GM21390 (cell line): ENCODE results near the gene KIF9.
"Not testable (repeated sequence)": the region's sequence is repeated elsewhere in the genome, so short reads cannot be mapped to it uniquely, and the experiment has no call there.

Source experiments
- ATAC-seq: cut with Tn5 transposase; IDR thresholded peaks from one replicate; pipeline ENCODE4 v1.9.1; 2021; ENCODE audit not compliant: unreplicated experiment

KIF9 gene

DNA sequence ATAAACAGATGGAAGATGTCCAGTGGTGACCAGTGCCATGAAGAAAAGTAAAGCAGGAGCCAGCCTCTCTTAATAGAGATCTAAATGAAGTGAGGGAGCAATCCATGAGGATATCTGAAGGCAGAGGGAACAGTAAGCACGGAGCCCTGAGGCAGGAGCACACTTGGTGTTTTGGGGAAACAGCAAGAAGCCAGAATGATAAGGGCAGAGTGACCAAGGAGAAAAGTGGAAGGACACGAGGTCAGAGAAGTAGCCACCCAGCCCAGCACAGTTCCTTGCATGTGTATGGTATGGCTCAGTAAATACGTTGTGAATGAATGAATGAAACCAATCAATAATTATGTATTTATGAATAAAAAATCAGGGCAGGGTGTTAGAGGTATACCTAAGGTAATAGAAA lies 11.8 kb upstream of the KIF9 start:
- no peak for ATAC-seq

DNA sequence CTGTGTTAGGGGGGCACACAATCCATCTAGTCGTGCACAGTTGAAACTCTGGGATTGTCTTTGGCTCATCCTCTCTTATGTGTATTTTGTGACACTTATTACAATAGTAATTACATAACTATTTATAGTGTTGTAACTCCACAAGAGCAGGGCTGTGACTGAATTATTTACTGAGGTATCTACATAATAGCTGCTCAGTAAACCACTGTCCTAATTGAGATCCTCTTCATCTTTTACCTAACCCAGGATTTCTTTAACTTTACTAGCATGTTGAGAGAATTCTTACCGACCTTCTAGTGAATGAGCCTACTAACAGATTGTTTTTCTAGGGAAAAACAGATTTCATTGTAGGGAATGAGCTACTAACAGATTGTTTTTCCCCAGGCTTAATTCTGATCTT lies 11.2 kb upstream of the KIF9 start:
- ATAC-seq, result no peak

DNA sequence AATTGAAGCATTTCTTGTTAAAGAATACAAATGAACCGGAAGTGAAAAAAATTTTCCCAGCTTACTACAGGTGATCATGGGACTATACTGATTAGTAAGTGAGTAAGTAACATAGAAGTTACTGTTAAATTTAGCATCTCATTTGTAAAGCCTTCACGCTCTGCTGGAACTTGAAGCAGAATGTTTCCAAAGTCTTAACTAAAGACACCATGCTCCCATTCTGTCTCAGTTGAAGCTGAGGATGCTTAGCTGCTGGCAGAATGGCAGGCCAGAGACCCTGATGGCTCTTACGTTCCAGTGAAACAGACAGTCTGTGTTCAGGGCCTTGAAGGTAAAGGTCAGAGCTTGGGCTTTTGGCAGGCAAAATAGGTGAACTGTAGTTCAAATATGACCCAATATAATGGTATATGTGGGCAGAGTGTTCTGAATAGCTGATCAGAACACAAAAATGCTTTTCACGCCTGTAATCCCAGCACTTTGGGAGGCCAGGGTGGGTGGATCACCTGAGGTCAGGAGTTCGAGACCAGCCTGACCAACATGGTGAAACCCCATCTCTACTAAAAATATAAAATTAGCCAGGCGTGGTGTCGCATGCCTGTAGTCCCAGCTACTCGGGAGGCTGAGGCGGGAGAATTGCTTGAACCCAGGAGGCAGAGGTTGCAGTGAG lies 9.3 kb upstream of the KIF9 start:
- peak; percentile 68 for ATAC-seq

DNA sequence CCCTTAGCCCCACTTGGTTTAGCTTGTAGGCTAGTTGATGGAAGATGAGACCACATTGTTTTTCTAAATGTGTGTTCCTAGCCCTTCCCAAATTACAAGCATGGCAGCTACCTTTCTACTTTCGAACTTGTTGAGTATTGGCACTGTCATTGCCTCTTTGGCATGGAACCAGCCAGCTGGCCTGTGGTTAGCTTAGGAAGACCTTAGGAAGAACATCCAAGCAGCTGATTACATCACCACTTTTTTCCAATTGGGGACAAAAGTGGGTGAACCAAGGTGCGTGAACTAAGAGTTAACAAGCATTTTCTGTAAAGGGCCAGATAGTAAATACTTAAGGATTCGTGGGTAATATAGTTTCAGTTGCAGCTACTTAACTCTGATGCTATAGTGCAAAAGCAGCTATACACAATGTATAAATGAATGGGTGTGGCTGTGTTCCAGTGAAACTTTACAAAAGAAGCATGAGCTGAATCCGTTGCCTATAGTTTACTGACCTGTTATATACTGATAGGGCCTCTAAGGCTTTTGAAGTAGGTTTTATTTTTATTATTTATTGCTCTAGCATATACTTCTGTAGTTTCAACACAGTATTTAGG lies 8.7 kb upstream of the KIF9 start:
- no peak for ATAC-seq

DNA sequence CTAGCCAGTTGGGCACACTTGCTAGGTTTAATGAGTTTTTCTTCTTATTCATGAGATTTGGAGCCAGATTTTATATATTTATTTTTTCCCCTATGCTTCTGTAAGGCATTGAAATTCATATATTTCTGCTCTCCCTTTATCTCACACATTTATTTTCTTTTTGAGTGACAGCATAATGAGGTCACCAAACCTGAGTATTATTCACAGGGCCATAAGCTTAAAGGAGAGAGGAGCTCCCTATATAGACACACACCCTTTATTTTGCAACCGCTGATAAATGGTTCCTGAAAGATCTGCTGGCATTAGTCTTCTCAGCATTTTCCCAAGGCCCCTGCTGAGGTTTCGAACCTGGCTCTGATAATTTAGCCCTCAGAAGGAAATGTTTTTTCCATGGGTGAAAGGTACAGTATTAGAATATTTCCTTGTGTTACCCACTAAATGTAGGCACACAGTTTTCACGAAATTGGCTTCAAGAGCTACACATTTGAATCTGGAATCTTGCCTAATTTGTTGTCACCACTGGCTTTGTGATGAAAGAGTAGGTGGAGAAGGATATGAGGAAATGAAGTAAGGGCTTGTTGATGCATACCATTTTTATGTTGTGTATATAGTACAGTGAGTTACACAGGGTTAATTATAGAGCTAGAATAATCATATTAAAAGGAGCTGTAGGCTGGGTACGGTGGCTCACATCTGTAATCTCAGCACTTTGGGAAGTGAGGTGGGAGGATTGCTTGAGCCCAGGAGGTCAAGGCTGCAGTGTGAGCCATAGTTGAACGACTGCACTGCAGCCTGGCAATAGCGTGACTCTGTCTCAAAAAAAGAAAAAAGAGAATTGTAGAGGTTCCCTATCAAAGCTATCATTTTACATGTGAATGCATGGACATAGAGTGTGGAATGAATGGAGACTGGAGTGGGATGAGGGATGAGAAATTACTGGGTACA lies 6.6 kb upstream of the KIF9 start:
- ATAC-seq, result no peak

DNA sequence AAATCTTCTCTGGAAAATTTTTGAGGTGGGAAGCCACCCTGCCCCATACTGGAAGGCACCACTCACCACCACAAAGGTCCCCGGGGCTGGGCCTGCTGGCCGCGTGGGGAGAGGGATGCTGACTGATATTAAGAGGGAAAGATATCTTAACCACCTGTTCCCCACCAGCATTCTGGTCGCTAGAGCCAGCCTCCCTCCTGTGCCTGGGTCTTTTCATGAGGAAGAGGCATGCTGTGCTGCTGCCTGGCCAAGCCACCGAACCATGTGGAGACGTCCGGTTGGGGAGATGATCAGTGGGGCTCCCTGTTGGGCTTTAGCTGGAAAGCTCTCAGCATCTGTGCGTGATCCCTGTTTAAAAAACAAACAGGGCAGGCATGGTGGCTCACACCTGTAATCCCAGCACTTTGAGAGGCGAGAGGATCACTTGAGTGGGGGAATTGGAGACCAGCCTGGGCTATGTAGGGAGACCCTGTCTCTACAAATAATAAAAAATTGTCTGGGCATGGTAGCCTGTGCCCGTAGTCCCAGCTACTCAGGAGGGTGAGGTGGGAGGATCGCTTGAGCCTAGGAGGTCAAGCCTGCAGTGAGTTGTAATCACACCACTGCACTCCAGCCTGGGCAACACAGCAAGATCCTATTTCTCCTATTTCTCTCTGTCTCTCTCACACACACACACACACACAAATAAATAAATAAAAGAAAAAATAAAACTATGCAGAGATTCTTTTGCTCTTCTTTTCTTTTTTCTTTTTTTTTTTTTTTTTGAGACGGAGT lies 1.2 kb upstream of the KIF9 start:
- no peak for ATAC-seq

DNA sequence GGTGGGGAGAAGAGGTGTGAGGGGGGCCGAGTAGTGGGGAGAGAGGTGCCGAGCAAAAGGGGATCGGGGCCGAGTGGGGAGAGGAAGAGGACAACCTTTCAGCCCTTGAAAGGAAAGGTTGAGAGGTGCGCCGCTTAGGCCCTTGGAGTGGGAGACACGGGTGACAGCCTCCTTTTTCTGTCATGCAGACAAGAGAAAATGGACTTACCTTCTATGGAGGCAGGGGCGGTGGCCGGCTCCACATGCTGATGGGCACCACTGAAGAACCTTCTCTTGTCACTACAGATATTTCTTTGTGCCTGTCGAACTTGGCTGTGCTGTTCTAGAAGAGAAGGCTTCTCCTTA lies 566 bp upstream of the KIF9 start:
- no peak for ATAC-seq

DNA sequence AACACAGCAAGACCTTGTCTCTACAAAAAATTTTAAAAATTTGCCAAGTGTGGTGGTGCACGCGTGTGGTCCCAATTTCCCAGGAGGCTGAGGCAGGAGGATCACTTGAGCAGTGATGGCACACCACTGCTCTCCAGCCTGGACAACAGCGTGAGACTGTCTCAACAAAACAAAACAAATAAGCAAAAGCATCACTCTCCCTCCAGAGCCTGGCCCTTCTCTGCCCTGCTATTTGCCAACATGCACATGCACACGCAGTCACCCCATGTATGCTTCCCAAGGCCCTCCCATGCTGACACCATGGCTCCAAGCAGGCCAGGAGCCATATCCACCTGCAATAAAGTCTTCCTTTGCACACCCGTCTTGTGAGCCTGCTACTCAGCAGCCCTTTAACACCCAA lies 2.1 kb downstream of the KIF9 start:
- ATAC-seq, result no peak

DNA sequence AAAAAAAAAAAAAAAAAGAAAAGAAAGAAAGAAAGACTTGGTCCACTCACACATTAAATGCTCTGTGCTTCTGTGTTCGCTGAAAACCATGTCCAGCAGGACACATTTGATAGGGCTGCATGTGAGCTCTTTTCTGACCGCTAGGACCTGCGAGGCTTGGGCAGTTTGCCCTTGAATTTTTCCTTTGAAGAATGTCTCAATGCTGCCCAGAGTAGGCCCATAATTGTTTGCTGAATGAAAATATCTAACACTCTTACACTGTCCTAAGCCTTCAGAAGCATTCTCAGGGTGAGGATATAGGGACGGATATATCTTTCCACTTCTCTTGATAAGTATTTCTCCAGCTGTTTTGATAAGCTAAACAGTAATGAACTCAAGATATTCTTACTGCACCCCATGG lies 6.0 kb downstream of the KIF9 start:
- no peak for ATAC-seq

DNA sequence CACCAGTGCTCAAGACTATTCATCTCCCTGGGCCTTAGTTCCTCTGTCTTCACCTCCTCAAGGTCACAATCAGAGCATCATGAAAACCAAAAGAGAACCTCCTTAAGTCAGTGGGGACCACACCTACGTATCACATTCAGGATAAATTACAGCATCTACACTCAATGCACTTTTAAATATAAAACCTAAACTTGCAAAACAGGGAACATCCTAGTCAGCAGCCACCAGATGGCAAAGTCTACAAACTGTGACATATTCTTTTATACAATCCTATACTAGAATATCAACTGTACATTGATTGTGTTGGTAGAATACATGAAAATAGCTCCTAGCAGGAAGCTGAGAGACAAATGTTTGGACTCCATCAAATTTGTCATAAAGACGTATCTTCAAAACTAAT lies 7.9 kb downstream of the KIF9 start:
- ATAC-seq, result no peak

DNA sequence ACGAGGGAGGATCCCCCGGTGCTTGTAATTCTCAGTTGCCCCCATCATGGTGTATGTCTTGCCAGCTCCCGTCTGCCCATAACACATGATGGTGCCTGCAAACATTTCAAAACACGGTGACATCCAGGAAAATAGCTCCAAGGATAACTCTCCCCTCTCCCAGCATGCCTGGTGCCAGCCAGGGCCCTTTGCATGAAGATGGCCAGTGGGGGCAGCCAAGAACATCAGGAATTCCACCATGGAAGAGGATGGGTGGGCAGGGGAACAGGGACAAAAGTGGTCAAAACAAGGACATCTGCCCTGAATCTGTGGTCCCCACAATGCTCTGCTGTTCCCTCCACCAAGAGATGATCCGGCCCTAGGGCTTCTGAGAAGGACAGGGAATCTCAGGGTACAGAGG lies 9.0 kb downstream of the KIF9 start:
- no peak for ATAC-seq

DNA sequence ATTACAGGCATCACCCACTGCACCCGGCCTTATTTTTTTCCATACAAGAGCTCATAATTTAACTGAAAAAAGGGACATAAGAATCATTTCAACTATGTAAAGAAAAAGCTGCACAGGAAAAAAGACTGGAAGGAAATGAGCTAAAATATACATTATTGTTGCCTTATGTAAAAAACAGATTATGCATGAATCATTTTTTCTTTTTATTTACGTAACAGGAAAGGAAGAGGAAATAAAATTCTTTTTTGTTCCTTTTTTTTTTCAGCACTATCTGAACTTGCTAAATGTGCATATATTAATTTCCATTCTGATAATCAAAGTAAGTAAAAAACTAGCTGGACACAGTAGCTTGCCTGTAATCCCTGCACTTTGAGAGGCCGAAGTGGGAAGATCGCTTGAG lies 12.1 kb downstream of the KIF9 start:
- ATAC-seq, result no peak

DNA sequence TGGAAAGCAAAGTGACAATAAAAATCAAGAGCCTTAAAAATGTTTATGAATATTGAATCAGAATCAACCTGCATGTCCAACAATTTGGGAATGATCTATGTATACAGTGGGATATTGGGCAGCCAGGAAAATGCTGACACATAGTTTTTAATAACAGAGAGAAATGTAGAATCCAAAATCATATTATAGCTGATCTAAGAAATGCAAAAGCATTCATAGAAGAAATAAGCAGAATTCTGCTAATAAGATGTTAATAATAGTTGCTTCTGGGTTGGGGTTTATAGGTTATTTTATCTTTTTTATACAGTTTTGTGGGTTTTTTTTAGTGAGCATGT lies 15.1 kb downstream of the KIF9 start:
- ATAC-seq, result no peak

DNA sequence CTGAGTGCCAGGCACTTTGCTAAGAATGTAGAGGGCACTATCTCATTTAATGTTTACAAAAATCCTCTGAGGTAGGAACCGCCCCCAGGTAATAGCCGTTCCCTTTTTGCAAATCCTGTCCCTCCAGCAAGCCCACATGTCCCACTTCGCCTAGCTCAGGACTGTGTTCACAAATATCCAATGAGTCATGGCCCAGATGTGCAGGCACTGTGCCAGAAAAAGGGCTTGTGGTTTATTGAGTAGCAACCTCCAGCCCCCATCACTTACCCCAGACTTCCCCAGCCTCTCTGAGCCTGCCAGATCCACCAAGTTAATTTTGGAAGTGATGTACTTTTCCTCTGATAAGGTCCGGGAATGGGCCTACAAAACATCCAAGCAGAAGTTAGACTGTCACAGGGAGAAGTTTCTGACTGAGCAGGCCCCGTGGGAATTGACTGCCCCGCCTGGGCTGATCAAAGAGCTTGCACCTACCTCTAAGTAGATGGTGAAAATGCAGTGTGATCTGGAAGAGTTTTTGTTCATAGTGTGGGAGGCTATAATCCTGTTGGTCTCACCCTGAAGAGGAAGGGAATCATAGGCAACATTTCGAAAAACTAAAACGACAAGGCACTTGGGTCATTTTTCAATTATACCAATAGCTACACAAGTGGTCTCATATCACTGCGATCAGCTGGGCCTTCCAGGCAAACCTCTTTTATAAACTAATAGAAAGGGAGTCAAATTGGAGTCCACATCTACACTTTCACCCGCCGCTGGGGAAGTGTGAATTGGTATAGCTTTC lies 15.7 kb downstream of the KIF9 start:
- ATAC-seq, result peak; percentile 57

DNA sequence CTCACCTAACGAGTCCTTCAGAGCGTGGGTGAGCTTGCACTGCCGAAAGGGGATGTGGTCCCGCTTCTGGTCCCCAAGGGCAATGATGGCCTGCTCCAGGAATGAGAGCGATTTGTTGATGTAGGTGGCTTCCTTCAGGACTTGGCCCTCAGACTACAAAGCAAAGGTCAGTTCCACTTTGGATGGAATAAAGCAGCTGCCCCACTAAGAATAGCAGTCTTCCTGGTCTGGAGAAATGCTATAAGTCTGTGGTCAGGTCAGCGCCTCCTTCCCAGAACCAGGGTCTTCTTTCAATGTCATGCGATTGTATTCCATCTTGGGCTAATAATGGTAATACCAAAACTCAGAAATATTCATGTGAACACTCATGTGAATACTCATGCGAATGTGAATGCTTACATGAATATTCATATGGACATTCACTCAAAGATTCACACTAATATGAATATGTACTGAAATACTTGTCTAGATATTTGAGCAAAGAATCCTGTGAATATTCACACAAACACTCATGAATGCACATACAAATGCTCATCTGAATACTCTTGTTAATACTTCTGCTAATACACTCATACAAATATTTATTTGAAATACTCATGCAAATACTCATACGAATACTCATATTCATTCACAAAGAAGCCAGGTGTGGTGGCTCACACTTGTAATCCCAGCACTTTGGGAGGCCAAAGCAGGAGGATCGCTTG lies 16.7 kb downstream of the KIF9 start:
- no peak for ATAC-seq

DNA sequence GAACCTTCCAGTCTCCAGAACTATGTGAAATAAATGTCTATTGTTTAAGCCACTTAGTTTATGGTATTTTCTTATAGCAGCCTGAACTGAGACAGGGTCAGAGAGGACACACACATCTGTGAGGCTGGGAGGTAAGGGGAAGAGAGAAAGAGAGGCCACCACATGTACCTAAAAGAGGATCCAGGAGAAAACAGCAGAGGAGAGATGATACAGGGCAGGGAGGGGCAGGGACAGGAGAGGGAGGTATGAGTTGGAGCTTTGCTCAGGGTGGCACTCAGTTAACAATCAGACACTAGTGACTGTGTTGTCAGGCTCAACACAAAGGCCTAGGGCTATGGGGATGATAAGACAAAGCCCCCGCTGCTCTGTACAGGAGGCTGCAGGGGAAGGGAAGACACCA lies 17.6 kb downstream of the KIF9 start:
- no peak for ATAC-seq

DNA sequence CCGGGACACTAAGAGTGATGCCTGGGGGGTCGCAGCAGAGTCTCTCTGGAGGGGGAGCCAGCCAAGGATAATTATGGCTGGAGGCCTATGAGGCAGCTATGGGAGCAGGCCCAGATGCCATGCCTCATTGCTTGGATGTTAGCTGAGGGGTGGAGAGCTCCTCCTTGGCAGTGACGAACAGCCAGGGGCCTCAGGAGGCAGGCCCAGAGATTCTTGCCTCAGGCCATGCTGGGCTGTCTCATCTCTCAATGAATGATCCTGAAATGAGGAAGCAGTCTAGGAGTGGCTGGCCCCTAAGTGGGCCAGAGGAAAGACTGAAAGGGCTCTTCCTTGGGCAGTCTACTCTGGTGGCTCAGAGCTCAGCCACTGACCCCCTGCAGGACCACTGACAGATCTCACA lies 21.3 kb downstream of the KIF9 start:
- no peak for ATAC-seq

DNA sequence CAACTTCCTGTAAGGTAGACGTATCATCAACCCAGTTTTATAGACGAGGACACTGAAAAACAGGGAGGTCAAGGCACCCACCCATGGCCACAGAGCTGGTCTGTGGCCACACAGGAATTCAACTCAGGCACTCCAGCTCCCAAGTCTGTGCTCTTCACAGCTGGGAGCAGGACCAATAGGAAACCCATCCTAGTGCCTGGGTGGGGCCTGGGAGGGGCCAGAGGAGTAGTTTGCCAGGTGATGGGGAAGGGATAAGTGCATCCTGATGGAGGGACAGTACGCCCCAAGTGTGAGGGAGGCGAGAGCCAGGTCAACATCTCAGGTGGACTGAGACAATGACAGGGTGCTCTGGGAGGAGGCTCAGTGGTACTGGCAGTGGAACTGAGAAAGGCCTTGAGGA lies 22.0 kb downstream of the KIF9 start:
- ATAC-seq, result no peak

DNA sequence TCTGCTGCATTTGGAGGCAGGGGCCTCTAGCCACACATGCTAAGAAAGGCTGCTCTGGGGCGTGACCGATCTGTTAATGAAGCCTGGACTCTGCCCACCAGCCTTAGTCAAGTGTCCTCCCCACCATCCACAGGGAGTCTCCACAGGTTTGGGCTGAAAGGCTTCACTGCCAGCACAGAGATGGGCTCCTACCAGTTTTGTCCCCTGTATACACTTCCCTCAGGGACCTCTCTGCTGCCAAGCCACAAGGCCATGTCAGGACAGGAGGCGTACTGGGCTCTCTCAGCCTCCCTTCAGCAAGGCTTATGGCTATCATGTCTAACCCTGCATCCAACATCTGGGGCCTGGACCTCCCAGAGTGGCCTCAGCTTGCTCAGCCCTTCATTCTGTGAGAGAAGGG lies 23.5 kb downstream of the KIF9 start:
- ATAC-seq, result no peak

DNA sequence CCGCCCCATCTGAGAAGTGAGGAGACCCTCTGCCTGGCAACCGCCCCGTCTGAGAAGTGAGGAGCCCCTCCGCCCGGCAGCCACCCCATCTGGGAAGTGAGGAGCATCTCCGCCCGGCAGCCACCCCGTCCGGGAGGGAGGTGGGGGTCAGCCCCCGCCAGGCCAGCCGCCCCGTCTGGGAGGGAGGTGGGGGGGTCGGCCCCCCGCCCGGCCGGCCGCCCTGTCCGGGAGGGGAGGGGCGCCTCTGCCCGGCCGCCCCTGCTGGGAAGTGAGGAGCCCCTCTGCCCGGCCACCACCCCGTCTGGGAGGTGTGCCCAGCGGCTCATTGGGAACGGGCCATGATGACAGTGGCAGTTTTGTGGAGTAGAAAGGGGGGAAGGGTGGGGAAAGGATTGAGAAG lies 26.3 kb downstream of the KIF9 start:
- not testable (repeated sequence) for ATAC-seq
